Brain microvascular endothelial cell (primary cell): ENCODE results near the gene OR2H2.

ENCODE experiments used
- DNase-seq: peaks from one replicate; pipeline ENCODE4 v3.0.0-alpha.2; 2020
- H3K27ac ChIP-seq: fragments of 250-450 bp; sonication (Bioruptor Pico); 2 replicates; pipeline ENCODE4 v1.5.1; 2020; ENCODE audit warnings: mild to moderate bottlenecking, moderate library complexity
- H3K27me3 ChIP-seq: fragments of 250-450 bp; sonication (Bioruptor Pico); replicated peaks from 2 replicates; pipeline ENCODE4 v1.5.1; 2020; ENCODE audit warnings: mild to moderate bottlenecking
- H3K36me3 ChIP-seq: fragments of 250-450 bp; sonication (Bioruptor Pico); replicated peaks from 2 replicates; pipeline ENCODE4 v1.5.1; 2020; ENCODE audit warnings: mild to moderate bottlenecking
- H3K4me3 ChIP-seq: 2 replicates; pipeline ENCODE4 v1.5.1; 2011; ENCODE audit warnings: low read depth, mild to moderate bottlenecking, control low read depth, low read length, moderate library complexity
- CTCF ChIP-seq: IDR thresholded peaks from 2 replicates; pipeline ENCODE4 v1.5.1; 2011; ENCODE audit warnings: low read depth, mild to moderate bottlenecking, moderate library complexity, low read length, control low read depth, inconsistent platforms; ENCODE audit errors: missing control alignments
- in situ Hi-C: cut with HindIII; loops from 2 replicates; pipeline ENCODE4 v1.10.0; 2017; ENCODE audit warnings: low sequenced_read_pairs, low pct_ligation_motif_present

OR2H2 gene

GRCh38 chr6:29584821-29585220 is at the start of gene OR2H2:
Gene OR2H2, plus strand, starts transcription at chr6:29585121. Its CDS starts 2,824 bp downstream, at chr6:29587945.
- no peak within 1 kb of the TSS for H3K27ac ChIP-seq
- H3K4me3 ChIP-seq, result no peak within 1 kb of the TSS
- in situ Hi-C loops, result no loop called here
- TF ChIP-seq CTCF, result no peak
- DNase-seq, result no peak
- no peaks in the 10 kb centered on the region for H3K27me3 ChIP-seq
- no peaks in the 10 kb centered on the region for H3K36me3 ChIP-seq

DNA sequence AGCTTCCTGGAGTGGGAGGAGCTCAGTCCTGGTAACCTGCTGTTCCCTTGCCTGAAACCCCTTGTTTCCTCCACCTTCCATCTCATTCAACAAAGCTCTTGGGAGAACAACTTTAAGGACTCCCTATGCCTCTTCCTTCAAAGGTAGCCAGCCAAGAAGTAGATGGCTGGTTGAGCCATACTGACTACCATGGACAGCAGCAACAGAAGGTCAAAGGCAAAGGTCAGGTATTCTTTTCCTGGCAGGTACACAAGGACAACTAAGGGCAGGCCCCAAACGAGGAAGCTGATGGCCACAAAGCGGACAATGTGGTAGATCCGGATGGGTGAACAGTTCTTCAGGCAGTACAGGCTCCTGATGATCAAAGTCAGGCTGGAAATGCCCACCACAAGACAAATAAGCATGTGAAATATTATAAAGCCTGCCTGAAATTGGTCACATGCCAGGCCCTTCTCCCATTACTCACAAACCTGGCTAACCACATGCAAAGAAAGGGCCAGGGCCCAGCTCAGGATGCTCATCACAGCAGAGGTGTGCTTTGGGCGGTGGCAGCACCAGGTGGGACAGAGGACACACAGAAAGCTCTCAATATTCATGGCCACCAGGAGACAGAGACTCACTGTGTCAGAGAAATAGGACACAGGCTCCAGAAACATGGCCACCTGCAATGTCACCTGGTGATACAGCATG is 47.1 kb upstream of the OR2H2 start:
- H3K27me3 ChIP-seq, result no peaks in the 10 kb centered on the region
- TF ChIP-seq CTCF, result no peak
- in situ Hi-C loops, result no loop called here
- H3K27ac ChIP-seq, result no peak overlapping the region
- no peak overlapping the region for H3K4me3 ChIP-seq
- no peaks in the 10 kb centered on the region for H3K36me3 ChIP-seq
- no peak for DNase-seq

- no peak for TF ChIP-seq CTCF
- in situ Hi-C loops, result no loop called here
- no peak for DNase-seq
- Histone ChIP-seq H3K27me3 (no peaks in the 10 kb centered on the region), H3K36me3 (no peaks in the 10 kb centered on the region), H3K4me3 (no peak overlapping the region), H3K27ac (no peak overlapping the region)
These were observed 37.3 kb upstream of the OR2H2 start for GRCh38 chr6:29547573-29547972.

DNA sequence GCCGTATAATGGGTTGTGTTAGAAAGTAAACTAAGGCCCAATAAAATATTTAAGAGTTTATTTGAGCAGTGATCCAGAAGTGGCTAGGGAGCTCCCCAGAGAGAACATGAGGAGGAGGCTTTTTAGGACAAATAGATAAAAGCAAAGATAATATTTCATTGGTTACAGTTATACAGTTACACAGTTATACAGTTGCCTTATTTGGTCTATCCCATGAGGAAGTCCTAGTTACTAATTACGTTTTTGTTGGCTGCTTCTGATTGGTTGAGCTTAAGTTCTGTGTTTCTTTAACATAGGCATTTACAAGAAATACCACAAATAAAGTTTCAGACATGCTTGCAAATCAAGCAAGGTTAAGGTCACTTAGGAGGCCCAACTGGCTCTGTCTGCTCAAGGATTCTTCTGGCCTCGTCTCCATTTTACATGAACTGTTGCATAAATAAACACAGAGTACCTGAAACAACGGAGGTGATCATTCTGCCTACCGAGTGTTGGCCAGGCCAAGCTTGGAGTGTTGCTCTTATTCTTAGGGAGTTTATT is 32.3 kb upstream of the OR2H2 start:
- in situ Hi-C loops, result no loop called here
- no peaks in the 10 kb centered on the region for H3K36me3 ChIP-seq
- DNase-seq, result peak; percentile 78

DNA sequence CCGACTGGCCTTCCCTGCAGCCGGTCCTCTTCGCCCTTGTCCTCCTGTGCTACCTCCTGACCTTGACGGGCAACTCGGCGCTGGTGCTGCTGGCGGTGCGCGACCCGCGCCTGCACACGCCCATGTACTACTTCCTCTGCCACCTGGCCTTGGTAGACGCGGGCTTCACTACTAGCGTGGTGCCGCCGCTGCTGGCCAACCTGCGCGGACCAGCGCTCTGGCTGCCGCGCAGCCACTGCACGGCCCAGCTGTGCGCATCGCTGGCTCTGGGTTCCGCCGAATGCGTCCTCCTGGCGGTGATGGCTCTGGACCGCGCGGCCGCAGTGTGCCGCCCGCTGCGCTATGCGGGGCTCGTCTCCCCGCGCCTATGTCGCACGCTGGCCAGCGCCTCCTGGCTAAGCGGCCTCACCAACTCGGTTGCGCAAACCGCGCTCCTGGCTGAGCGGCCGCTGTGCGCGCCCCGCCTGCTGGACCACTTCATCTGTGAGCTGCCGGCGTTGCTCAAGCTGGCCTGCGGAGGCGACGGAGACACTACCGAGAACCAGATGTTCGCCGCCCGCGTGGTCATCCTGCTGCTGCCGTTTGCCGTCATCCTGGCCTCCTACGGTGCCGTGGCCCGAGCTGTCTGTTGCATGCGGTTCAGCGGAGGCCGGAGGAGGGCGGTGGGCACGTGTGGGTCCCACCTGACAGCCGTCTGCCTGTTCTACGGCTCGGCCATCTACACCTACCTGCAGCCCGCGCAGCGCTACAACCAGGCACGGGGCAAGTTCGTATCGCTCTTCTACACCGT is 31.5 kb upstream of the OR2H2 start:
- Histone ChIP-seq H3K36me3 (no peaks in the 10 kb centered on the region), H3K27me3 (peaks cover 24% of the 10 kb centered on the region), H3K4me3 (peak overlapping the region; percentile 46), H3K27ac (no peak overlapping the region)
- TF ChIP-seq CTCF, result peak; percentile 60
- peak; percentile 66 for DNase-seq
- in situ Hi-C loops, result no loop called here

More for the DNA sequence above, 32.3 kb upstream of the OR2H2 start:
- Histone ChIP-seq H3K27ac (no peak overlapping the region), H3K27me3 (peaks cover 24% of the 10 kb centered on the region), H3K4me3 (no peak overlapping the region)
- no peak for TF ChIP-seq CTCF
